ENCODE measurements around the gene BIVM.
"Not testable (repeated sequence)": the region's sequence is repeated elsewhere in the genome, so short reads cannot be mapped to it uniquely, and the experiment has no call there.

BIVM gene, protein sequence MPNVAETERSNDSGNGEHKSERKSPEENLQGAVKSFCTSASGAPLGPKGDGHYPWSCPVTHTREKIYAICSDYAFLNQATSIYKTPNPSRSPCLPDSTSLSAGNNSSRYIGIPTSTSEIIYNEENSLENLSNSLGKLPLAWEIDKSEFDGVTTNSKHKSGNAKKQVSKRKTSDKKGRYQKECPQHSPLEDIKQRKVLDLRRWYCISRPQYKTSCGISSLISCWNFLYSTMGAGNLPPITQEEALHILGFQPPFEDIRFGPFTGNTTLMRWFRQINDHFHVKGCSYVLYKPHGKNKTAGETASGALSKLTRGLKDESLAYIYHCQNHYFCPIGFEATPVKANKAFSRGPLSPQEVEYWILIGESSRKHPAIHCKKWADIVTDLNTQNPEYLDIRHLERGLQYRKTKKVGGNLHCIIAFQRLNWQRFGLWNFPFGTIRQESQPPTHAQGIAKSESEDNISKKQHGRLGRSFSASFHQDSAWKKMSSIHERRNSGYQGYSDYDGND

DNA sequence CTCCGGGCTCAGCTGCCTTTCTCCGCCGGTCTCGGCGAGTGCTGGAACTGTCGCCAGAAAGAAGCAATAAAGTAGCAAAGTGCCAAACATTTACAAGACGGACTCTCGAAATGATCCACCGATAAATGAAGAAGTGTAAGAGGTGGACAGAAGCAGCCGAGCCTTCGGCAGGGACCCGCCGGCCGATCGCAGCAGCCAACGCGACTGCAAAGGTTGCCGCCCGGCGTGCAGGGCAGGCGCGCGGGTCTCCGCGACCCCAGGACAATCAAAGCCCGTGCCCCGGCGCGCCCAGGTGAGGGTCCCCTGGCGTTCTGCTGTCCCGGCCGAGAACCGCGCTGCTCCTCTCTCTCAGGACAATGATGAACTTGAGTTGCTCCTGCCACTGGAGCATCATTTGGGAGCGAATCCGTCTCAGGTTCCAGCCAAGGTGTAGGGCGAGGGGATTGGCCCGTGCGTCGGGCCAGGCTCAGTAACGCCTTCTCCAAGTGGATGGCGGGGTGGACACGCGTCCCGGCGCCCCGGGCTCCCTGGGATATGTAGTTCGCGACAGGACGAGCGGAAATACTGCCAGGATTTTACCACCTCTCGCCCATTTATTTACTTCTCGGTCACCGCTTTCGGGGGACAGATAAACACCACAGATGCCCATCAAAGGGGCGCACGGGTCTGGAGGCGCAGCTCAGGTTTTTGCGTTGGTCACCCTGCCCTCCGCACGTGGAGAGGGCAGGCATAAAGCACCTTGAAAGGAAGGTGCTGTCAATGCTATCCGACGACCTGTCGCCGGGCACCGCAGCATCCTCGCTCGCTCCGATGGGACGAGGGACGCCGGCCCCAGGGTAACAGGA, at the start of gene BIVM, which contains the start of gene POGLUT2:
BIVM (plus strand) TSS at position 539 of the 845 bp plus-strand sequence. CDS start 8,149 bp downstream, outside the sequence.
POGLUT2 (minus strand) TSS at position 396 of the 845 bp plus-strand sequence; CDS start at position 90, 306 bp downstream.
- peak; percentile 68 for DNase-seq

DNA sequence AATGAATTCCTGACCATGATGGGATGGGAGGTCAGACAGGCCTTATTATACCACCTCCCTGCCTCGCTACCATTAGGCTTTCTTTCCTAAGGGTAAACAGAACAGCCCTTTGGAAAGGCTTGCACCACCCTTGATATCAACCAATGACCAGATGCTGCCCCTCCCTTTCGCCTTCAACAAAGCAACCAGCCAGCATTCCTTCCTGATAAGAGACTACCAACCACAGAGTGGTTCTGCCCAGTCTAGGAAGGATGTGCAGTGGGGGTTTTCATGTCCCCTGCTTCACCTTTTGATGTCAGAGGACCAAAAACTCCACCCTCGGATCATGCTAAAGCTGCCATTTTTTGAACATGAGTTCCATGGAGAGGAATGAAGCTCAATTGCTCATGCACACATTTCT, 47.0 kb upstream of the BIVM start:
- DNase-seq = no peak

DNA sequence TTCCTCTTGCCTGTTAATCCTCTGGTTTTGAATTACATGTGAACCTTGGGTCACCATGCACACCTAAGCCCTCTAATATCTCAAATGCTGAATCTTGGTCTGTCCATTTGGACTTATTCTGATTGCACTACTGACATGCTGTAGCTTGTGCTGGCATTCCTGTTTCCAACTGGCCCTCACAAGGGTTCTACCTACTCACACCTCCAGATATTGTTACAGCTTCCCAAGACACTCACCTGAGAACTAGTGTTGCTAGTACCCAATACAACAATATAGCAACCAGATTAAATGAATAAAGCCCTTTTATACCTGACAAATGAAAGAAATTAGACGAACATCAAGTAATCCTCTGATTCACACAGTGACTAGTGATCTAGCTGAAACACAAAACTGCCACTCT, 41.9 kb upstream of the BIVM start:
- DNase-seq = no peak

DNA sequence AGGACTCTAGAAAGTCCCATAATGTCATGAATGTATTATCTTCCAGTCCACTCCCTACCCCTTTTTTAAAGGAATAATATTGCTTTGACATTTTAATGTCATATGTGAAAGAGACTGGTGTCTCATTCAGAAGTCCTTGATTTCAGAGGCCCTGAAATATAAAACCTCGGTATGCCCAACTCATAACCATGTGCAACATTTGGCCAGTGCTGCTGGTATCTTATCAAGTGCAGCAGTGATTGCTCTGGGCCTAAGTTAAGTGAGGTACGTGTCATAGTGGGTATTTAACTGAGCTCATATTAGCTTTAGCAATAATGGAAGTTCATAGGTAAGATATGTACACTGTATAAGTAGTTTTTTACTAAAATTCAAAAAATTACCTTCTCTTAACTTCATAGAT, 40.1 kb upstream of the BIVM start:
- no peak for DNase-seq

DNA sequence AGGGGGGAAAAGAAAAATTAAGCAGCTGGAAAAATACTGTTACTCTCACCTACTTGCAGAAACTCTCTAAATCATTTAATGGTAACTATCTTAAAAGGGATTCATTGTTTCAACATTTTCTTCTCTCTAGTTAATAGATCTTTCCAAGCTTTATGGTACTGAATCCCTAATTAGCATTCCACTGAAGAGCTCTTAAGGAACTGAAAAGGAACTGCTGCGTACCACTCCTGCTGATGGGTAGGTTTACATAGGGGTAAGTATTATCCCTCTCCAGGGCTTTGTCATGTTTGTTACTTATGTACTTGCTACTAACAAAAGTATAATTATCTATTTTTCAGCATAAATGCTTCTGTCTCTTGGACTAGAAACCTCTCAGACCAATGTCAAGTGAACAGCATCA, 37.8 kb upstream of the BIVM start:
- DNase-seq = no peak

DNA sequence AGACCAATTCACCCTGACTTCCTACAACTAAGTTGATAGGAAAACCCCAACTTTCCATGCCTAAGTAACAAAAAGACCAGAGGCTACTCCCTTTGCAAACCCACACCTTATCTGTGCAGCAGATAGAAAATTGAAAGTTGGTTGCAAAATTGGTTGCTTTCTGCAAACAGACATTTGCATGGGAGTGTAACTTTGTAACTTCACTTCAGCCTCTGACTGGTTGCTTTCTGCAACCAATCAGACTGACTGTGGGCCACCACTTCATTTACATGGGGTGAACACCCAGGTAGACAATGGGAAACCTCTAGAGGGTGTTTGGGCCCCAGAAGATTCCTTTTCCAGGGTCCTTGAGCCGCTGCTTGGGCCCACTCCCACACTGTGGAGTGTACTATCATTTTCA, 35.2 kb upstream of the BIVM start:
- no peak for DNase-seq

DNA sequence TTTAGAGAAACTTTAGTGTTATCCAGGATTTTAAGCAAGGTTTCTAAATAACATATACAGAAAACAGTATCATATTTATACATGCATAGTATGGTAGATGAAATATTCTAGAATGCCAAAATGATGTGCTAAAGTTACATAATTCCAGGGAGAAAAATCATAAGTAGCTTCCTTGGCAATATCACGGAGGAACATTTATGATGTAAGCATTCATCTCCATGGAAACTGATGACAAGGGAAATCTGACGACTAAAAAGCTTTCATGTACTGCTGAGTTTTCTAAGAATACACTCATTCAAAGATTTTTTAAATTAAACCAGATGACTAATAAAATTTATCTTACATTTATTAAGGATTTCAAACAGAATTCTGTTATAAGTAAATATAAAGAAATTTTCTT, 30.0 kb upstream of the BIVM start:
- DNase-seq = no peak

DNA sequence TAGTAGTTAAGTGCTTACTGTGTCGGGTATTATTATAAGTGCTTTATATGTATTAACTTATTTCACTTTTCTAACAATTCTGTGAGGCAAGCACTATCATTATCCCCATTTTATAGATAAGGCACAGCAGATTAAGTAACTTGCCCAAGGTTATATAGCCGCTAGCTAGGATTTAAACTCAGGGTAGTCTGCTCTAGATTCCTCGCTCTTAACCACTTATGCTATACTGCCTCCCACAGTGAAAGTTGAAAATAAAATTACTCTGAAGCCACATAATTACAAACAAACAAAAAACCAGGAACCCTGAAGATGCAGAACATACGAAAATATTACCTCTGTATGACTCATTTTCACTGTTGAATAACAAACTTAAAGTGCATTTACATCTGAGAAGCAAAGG, 29.2 kb upstream of the BIVM start:
- no peak for DNase-seq

DNA sequence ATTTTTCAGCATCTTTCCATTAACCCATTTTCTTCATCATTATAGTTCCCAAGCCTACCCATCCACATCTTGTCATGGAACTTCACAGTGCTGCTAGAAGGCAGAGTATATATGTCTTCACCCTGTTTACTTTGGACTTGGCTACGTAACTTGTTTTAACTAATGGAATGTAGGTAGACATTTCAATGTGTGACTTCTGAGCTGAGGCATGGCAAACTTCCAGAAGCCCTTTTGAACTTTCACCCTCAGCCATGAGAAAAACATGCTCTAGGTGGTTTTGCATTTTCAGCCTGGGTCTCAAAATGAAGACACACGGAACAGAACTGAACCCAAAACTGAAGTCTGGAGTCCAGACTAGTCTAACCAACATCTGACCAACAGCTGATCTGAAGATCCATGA, 28.5 kb upstream of the BIVM start:
- no peak for DNase-seq

DNA sequence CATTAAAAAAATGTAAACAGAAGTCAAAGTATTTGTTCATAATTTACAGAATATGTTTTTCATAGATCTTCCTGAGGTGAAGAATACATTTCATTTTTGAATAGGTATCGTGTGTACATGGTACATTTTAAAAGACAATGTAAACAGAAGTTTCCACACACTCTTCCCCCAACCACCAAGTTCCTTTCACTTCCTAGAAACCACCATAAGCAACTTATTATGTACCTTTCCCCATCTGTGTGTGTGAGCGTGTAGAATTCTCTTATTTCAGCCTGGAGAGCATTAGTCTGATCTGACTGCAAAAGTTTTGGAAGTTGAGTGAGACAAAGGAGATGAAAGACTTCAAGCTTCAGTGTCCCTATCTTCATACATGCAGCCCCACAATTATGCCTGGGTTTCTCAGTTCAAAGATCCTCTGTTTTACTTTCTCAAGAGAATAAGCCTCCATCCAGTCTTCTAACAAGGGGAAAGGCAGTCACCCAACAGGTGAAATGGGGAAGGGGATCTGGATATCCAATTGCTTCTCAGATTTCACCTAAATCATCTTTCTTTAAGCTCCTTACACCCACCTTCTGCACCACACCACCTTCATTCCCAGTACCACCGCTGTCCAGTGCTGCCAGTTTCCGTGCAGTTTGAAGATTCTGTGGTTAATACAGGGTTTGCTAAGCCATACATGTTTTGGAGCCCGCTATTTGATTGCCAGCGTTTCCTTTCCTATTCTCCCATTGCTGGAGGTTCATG, 27.4 kb upstream of the BIVM start:
- DNase-seq = no peak

DNA sequence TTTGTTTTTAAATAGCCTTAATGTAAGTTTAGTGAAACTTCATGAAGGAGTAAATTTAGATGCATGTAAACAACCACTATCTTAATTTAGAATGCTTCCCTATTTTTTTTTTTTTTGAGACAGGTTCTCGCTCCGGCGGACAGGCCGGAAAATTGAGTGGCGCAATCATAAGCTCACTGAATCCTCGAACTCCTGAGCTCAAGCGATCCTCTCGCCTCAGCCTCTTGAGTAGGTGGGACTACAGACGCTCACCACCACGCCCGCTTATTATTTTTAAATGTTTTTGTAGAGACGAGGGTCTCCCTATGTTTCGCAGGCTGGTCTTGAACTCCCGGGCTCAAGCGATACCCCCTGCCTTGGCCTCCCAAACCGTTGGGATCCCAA, 26.9 kb upstream of the BIVM start:
- no peak for DNase-seq

DNA sequence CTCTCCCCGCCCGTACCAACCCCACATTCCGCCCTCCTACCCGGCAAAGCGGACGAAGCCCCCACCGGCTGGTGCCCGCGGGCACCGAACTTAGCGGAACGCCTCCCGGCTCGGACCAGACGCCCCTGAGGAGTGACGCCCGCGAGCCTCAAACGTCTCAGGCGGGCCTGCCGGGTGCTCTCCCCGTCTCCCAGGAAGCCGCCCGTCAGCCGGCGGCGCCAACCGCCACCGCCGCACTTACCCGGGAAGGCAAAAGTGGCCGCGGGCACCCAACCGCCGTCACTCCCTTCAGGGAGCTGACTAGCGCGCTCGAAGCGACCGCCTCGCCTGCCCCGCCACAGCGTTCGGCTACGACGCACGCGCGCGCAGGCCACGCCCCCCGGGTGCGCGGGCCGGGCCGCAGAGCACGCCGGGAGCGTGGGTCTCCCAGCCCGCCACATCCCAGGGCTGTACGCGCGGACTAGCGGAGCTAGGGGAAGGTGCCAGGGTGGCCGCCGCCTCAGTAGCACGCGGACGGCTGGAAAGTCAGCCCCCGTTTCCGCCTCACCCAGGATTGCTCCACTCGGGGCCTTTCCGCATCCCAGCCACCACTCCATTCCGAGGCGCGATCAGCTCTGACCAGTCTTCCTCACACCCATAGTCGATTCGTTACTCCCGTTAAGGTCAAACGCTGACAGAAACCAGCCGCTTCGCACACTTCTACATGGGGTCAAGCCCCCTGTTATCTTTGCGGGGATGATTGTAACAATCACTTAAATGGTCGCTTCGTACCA, 25.3 kb upstream of the BIVM start, which contains the start of gene TEX30:
TEX30 (minus strand) TSS at position 346 of the 773 bp plus-strand sequence. CDS start 3,760 bp downstream, outside the sequence.
- peak; percentile 65 for DNase-seq

DNA sequence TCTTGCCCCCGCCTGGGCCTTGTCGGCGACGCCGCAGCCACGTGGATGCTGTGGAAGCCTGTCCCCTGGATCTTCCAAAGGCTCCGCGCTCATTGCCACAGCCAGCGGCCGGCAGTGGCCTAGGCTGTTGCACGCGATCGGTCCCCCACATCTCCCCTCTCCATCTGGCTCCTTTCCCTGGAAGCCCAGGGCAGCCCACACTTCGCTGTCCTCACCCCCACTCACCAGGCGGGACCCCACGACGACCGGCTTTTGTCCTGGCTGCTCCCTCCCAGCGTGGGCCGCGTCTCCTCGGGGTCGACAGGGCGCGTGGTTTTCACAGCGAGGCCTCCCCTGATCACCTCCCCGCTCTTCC, 24.7 kb upstream of the BIVM start:
- DNase-seq = no peak

DNA sequence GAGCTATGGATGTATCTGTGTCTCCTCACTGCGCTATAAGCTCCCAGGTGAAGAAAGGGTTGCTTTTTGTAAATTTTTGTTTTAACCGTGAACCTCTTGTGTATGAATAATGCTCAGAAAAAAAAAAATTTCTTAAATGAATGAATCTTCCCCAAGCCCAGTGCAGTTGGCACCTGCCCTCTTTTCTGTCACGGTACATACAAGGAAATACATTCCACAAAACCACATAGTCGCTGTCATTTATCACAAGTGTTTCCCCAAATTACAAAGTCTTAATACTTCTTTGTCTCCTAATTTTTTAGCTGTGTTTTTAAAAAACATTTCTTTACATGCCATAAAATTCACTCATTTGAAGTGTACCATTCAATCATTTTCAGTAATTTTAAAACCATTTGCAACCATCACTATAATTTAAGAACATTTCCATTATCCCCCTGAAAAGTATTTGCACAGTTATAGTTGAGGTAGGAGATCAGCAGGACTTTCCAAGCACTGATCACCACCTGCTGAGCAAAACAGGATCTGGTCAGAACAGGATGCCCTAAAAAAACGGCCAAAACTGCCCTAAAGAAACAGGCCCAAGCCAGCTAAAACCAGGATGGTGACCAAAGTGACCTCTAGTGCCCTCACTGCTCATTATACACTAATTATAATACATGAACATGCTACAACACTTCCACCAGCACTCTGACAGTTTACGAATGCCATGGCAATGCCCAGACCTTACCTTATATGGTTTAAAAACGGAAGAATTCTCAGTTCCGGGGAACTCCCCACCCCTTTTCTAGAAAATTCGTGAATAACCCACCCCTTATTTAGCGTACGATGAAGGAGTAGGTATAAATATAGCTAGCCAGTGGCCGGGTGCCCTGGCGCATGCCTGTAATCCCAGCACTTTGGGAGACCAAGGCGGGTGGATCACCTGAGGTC, 24.1 kb upstream of the BIVM start:
- no peak for DNase-seq

DNA sequence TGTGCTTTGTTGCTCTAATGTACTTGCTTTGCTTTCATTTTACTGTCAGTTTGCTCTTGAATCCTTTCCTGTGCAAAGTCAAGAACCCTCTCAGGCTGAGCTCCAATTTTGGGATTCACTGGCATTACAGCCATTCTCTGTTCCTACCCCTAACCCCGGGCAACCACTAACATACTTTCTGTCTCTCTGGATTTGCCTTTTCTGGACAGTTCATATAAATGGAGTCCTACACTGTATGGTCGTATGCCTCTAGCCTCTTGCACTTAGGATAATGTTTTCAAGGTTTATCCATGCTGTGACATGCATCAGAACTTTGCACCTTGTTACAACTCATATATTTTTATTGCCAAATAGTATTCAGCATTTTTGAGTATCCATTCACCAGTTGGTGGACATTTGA, 22.6 kb upstream of the BIVM start:
- DNase-seq = no peak

DNA sequence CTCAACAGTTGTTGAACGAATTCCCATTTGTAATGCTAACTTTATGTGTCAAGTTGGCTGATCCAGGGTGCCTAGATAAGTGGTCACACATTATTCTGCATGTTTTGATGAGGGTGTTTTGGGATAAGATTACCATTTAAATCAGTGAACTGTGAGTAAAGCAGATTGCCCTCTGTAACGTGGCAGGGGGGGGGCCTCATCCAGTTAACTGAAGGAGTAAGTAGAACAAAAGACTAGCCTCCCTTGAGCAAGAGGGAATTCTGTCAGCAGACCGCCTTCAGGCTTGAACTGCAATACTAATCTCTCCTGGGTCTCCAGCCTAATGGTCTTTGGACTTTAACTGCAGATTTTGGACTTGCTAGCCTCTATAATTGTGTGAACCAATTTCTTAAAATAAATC, 21.2 kb upstream of the BIVM start:
- no peak for DNase-seq

DNA sequence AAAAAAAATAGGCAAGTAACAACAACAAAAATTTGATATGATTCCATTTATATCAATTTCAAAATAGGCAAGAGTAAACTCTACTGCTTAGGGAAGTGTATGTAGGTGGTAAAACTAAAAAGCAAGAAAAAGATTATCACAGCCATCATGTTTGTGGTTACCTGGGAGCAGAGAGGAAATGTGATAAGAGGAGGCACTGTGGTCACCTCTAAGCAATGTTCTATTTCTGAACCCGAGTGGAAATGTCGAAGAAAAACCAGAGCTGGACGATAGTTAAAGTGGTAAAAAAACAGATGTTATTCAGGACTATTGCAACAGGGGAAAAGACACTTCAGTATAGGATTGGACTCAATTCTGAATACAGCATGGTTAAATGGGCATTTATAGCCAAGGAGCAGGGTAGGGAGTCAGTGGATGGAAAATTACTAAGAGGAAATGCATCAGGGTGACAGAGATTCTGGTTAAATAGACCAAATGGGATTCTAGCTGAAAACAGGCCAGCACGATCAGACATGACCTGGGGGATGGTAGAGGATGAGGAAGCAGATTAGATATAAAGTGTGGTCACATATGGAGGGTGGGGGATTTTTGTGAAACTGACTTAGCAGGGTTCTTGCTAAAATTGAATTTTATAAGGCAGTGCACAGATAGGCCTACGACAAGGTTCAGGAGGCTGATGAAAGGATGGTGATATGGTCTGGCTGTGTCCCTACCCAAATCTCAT, 19.3 kb upstream of the BIVM start:
- no peak for DNase-seq

DNA sequence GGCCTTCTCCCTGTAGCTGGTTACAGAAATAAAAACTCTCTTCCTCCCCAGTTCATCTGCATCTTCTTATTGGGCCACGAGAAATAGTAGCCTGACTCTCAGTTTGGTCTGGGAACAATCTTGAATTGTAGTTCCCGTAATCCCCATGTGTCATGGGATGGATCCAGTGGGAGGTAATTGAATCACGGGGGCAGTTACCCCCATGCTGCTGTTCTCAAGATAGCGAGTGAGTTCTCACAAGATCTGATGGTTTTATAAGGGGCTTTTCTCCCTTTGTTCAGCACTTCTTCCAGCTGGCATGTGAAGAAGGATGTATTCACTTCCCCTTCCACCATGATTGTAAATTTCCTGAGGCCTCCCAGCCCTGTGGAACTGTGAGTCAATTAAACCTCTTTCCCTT, 18.3 kb upstream of the BIVM start:
- DNase-seq = not testable (repeated sequence)

DNA sequence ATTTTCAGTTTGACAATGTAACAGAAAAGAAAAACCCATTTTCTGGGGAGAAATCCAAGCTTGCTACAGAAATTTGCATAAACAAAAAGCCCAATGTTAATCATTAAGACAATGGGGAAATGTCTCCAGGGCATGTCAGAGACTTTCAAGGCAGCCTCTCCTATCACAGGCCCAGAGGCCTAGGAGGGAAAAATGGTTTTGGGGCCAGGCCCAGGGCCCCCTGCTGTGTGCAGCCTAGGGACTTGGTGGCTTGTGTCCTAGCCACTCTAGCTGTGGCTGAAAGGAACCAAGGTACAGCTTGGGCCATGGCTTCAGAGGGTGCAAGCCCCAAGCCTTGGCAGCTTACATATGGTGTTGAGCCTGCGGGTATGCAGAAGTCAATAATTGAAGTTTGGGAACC, 17.3 kb upstream of the BIVM start:
- no peak for DNase-seq

DNA sequence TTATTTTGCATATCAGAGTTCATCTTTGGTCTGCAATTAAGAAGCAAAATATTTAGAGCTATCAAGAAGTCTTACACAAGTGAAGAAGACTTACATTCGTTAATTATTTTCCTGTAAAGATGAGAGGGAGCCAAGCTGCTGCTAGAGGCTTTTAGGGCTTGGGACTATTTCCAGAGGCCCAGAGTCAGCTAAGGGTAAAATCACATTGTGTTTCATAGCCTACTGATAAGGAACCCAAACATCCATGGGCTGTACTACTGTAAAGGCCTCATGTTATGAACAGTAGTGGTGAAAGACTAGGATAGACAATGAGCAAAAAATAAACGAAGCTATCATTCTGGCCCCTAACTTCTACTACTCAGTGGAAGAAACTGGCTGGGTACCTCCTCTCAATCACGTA, 14.4 kb upstream of the BIVM start:
- DNase-seq = no peak

All from GOT3 (cell line).